Airway epithelial cell (primary cell): ENCODE data around the gene CCDC159. TPM values are rescaled to one million over a fixed set of nuclear protein-coding genes. Genes with fewer than 3 reads are reported as not detected.

Experiments
- total RNA-seq: library from RNA; depleted of rRNA; stranded (reverse); fragments of >200 nt; gene quantifications from 2 replicates; pipeline ENCODE4 v1.2.3, GENCODE V29; 2015

CCDC159 gene, protein sequence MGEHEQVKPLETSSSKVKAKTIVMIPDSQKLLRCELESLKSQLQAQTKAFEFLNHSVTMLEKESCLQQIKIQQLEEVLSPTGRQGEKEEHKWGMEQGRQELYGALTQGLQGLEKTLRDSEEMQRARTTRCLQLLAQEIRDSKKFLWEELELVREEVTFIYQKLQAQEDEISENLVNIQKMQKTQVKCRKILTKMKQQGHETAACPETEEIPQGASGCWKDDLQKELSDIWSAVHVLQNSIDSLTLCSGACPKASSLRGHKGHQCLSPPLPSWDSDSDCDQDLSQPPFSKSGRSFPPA
- total RNA-seq, result 7.8 and 8.7 TPM in 2 replicates

DNA sequence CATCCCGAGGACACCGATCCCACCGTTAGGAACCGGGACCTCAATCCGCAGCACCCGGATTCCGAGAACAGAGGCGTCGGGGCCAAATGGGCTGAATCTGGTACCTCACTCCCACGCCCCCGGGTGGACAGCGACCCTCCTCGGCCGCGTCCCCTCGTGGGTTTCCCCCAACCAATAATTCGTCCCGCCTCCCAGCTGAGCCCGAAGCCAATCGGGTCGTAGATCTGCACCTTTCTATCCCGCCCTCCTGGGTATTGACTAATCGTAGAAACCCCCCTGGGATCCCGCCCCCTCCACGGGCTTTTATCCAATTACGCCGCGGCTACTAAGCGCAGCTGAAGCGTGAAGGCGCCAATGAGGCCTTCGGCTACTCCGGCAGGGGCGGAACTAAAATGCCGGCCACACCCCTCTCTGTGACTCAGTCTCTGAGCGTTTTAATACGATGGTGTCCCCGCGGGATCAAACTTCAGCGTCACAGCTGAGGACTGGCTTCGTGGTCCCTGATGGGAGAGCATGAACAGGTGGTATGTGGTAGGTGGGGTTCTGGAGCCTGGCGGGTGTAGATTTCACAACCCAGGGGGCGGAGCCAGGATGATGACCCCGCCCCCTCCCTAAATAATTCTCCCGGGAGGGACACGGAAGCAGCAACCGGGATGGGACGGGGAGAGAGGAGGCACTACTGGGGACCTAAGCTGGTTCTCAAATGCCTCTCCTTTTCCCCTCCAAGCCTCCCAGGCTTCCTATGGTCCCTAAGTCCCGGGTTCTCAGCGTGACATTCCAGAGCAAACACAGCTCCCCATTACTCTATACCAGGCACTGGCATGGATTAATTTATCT, at the start of gene CCDC159, which contains the start of gene TMEM205:
Gene CCDC159 (plus strand): TSS at position 416 of the 837 bp plus-strand sequence. CDS start 88 bp downstream, at position 504.
Gene TMEM205 (minus strand): TSS at position 165 of the 837 bp plus-strand sequence. CDS start 649 bp downstream, outside the sequence.

DNA sequence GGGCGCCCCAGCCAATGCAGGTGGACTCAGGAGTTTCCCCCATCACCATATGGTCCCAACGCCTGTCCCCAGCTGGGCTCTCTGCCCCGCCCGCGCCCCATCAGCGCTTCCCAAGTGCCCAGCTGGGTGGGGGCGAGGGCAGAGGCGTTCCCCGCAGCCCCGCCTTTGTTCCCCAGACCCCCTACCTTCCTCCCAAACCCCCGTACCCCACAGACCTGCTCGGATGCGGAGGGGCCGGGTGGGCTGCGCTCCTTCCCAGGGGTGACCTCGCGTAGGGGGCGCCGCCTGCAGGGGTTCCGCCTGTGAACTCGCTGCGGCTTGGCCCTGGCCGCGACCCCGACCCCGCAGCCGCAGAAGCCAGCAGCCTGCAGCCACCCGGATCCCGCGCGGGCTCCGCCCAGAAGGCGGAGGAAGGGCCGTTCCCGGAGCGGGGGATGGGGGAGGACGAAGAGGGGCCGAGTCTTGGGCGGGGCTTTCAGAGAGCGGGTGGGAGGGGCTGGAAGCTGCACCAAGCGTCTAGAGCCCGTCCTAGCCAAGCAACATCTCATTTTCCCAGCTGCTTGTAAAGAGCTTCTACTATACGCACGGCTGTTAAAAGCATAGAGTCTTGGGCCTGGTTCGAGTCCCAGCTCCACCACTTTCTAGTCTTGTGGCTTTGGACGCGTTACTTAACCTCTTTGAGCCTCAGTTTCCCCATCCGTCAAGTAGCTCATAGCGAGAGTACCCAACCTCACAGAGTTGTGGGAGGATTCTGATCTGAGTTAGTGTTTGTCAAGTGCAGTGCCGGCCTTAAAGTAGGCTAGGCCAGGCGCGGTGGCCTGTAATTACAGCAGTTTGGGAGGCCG, 6.8 kb upstream of the CCDC159 start, which contains the start of gene RAB3D:
Gene RAB3D (minus strand): TSS at position 404 of the 845 bp plus-strand sequence. CDS start 2,258 bp downstream, outside the sequence.

DNA sequence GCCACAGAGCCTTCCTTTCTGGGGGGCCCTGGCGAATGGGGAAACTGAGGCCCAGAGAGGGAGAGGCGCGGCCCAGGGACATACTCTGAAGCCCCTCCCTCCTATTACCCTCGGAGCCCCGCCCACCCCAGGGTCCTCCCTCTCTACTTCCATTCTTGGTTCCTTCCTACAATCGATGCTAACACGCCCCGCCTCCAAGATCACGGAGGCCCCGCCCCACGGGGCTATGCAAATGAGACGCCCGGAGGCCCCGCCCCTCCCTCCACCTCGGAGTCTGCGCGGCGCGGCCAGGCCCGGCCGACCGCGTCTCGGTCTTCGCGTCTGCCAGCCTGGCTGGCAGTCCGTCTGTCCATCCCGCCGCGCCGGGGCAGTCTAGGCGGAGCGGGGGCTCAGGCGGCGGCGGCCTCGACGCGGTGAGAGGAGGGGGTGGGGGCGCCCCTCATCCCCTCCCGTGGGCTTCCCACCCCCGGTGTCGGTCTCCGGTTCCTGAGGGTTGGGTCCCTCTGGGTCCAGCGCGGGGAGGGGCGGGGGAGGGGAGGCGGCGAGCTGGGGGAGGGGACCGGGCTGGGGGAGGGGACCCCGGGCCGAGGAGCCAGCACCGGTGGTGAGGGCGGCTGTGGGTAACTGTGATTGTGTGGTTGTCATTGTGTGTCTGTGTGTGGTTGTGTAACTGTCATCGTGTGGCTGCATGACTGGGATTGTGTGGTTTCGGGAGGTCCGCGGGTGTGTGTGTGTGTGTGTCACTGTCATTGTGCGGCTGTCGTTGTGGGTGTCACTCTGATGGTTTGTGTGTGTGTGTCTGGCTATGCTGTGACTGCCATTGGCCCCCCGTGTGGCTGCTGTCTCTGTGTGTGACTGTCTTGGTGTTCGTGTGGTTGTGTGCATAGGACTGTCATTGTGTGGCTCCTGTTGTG, 9.1 kb downstream of the CCDC159 start, which contains the start of gene PLPPR2:
Gene PLPPR2 (plus strand): TSS at position 273 of the 914 bp plus-strand sequence. CDS start 2,242 bp downstream, outside the sequence.

DNA sequence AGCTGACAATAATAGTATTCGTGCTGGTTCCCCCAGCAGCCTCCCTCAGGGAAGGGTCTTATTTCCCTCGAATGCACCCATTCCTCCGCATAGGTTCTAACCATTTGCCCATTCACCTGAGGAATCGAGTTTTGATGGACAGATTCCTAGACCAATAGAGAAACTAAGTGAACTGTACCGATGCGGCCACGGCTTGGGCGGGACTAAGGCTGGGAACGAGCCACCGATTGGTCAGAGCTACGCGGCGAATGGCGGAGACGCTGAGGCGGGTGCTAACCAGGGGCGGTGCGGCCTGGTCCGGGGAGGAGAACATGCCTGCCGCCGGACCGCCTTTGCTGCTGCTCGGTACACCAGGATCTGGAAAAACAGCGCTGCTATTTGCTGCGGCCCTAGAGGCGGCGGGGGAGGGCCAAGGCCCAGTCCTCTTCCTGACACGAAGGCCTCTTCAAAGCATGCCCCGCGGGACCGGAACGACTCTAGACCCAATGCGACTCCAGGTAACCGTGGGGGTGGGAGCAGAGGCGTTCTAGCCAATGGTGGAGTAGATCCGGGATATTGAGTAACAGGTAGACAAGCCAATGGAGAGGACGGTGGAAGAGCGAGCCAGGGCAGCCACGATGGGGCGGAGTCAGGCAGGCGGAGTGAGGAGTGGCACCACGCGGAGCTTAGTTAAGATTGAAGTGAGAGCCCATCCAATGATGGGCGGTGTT, 28.3 kb downstream of the CCDC159 start, which contains the start of gene SWSAP1:
Gene SWSAP1 (plus strand): TSS at position 234 of the 710 bp plus-strand sequence. CDS start 15 bp downstream, at position 249.

Other genes with a start within 250 kb of the CCDC159 start
- 31.2 and 40.9 TPM in 2 replicates for gene SPC24, start 190.7 kb upstream of the CCDC159 start, total RNA-seq
- 24.9 and 25.2 TPM in 2 replicates for gene KANK2, start 149.0 kb upstream of the CCDC159 start, total RNA-seq
- gene ANGPTL8, start 106.9 kb upstream of the CCDC159 start, total RNA-seq, result not detected in 2 replicates
- gene DOCK6, start 84.0 kb upstream of the CCDC159 start, total RNA-seq, result 33.5 and 39.3 TPM in 2 replicates
- gene TSPAN16, start 50.4 kb upstream of the CCDC159 start, total RNA-seq, result not detected in 2 replicates
- gene RAB3D, start 6.9 kb upstream of the CCDC159 start, total RNA-seq, result 58.9 and 77.6 TPM in 2 replicates
- 161 and 202 TPM in 2 replicates for gene TMEM205, start 251 bp upstream of the CCDC159 start, total RNA-seq
- 13.6 TPM in 2 replicates for gene PLPPR2, start 8.9 kb downstream of the CCDC159 start, total RNA-seq
- gene SWSAP1, start 28.1 kb downstream of the CCDC159 start, total RNA-seq, result 2.5 and 4.3 TPM in 2 replicates
- gene EPOR, start 37.8 kb downstream of the CCDC159 start, total RNA-seq, result 0.79 and 1.4 TPM in 2 replicates
- gene RGL3, start 72.8 kb downstream of the CCDC159 start, total RNA-seq, result not detected in 2 replicates
- 0.14 TPM in 1 of 2 replicates, not detected in the other for gene ODAD3, start 88.6 kb downstream of the CCDC159 start, total RNA-seq
- gene PRKCSH, start 89.1 kb downstream of the CCDC159 start, total RNA-seq, result 140 and 183 TPM in 2 replicates
- gene ELAVL3, start 134.5 kb downstream of the CCDC159 start, total RNA-seq, result not detected in 2 replicates
- gene ZNF653, start 159.3 kb downstream of the CCDC159 start, total RNA-seq, result 3.9 and 6.2 TPM in 2 replicates
- gene ECSIT, start 182.6 kb downstream of the CCDC159 start, total RNA-seq, result 41.3 and 44.0 TPM in 2 replicates
- gene CNN1, start 192.3 kb downstream of the CCDC159 start, total RNA-seq, result 0.19 and 0.21 TPM in 2 replicates
- 57.1 and 59.6 TPM in 2 replicates for gene ELOF1, start 212.7 kb downstream of the CCDC159 start, total RNA-seq
- gene ACP5, start 231.1 kb downstream of the CCDC159 start, total RNA-seq, result 12.5 and 13.6 TPM in 2 replicates